Nephron progenitor cell (in vitro differentiated cells): Measurements from ENCODE around the gene PSMB11.

Source experiments
- DNase-seq: peaks from one replicate; pipeline ENCODE4 v3.0.0; 2021
- H3K27ac Mint-ChIP-seq: 2 replicates; pipeline ENCODE4 v1.8.0; 2021; ENCODE audit warnings: mild to moderate bottlenecking, moderate library complexity, mixed read lengths
- H3K27me3 Mint-ChIP-seq: 2 replicates; pipeline ENCODE4 v1.8.0; 2021; ENCODE audit warnings: mild to moderate bottlenecking, low read depth, mixed read lengths; ENCODE audit not compliant: poor library complexity
- H3K36me3 Mint-ChIP-seq: 2 replicates; pipeline ENCODE4 v1.8.0; 2021; ENCODE audit warnings: low read depth, mixed read lengths
- H3K4me1 Mint-ChIP-seq: 2 replicates; pipeline ENCODE4 v1.8.0; 2021; ENCODE audit warnings: mixed read lengths
- H3K4me3 Mint-ChIP-seq: 2 replicates; pipeline ENCODE4 v1.8.0; 2021; ENCODE audit warnings: mild to moderate bottlenecking, moderate library complexity, mixed read lengths
- H3K9me3 Mint-ChIP-seq: 2 replicates; pipeline ENCODE4 v1.8.0; 2021; ENCODE audit warnings: mild to moderate bottlenecking, moderate library complexity, mixed read lengths
- CTCF ChIP-seq: fragments of 200-600 bp; sonication (generic); IDR thresholded peaks from 2 replicates; pipeline ENCODE4 v1.5.0; 2021; ENCODE audit warnings: antibody characterized with exemption

PSMB11 gene

GRCh38 chr14:23025151-23025814 lies 16.7 kb upstream of the PSMB11 start:
- peaks cover 27% of the 10 kb centered on the region for H3K36me3 Mint-ChIP-seq
- H3K27me3 Mint-ChIP-seq = no peaks in the 10 kb centered on the region
- H3K4me3 Mint-ChIP-seq = peak overlapping the region; percentile 71
- no peak for TF ChIP-seq CTCF
- H3K27ac Mint-ChIP-seq = peak overlapping the region; percentile 99
- peaks cover 83% of the 10 kb centered on the region for H3K4me1 Mint-ChIP-seq
- DNase-seq = peak; percentile 69
- no peaks in the 10 kb centered on the region for H3K9me3 Mint-ChIP-seq

- Mint-ChIP-seq H3K4me1 (peaks cover 73% of the 10 kb centered on the region), H3K27me3 (no peaks in the 10 kb centered on the region), H3K4me3 (peak overlapping the region; percentile 40), H3K27ac (peak overlapping the region; percentile 96), H3K36me3 (peaks cover 55% of the 10 kb centered on the region), H3K9me3 (no peaks in the 10 kb centered on the region)
- DNase-seq = no peak
- TF ChIP-seq CTCF = no peak
Measured at GRCh38 chr14:23028799-23029198, 13.2 kb upstream of the PSMB11 start.

- Mint-ChIP-seq H3K36me3 (peaks cover 55% of the 10 kb centered on the region), H3K4me3 (peak overlapping the region; percentile 54), H3K4me1 (peaks cover 71% of the 10 kb centered on the region), H3K27me3 (no peaks in the 10 kb centered on the region), H3K9me3 (no peaks in the 10 kb centered on the region), H3K27ac (peak overlapping the region; percentile 75)
- DNase-seq = no peak
- TF ChIP-seq CTCF = no peak
Measured at GRCh38 chr14:23030936-23031335, 11.1 kb upstream of the PSMB11 start.

GRCh38 chr14:23033251-23033727 lies 8.7 kb upstream of the PSMB11 start:
- Mint-ChIP-seq H3K36me3 (peaks cover 41% of the 10 kb centered on the region), H3K27me3 (no peaks in the 10 kb centered on the region), H3K4me1 (peaks cover 58% of the 10 kb centered on the region), H3K27ac (peak overlapping the region; percentile 99), H3K9me3 (no peaks in the 10 kb centered on the region), H3K4me3 (peak overlapping the region; percentile 88)
- TF ChIP-seq CTCF = no peak
- no peak for DNase-seq

GRCh38 chr14:23033801-23034497 lies 8.1 kb upstream of the PSMB11 start:
- Mint-ChIP-seq H3K27me3 (no peaks in the 10 kb centered on the region), H3K36me3 (peaks cover 37% of the 10 kb centered on the region), H3K4me3 (peak overlapping the region; percentile 88), H3K4me1 (peaks cover 60% of the 10 kb centered on the region), H3K9me3 (no peaks in the 10 kb centered on the region), H3K27ac (peak overlapping the region; percentile 99)
- no peak for TF ChIP-seq CTCF
- no peak for DNase-seq
